SK-N-SH (cell line): ENCODE results near the gene NRDC. TPM values are rescaled to one million over a fixed set of nuclear protein-coding genes. Genes with fewer than 3 reads are reported as not detected.

Experiments used
- CTCF ChIA-PET: fragments of 300-600, 350-600 bp; formaldehyde crosslinking; extraction: SDS; loops from one replicate; lab custom pipeline; 2021; lab: Yijun Ruan, JAX
- POLR2A ChIA-PET: fragments of 350-600 bp; sonication (Branson Sonifier 250); formaldehyde crosslinking; extraction: SDS; loops from one replicate; lab custom pipeline; 2020; ENCODE audit warnings: antibody characterized with exemption, inconsistent platforms; lab: Yijun Ruan, JAX
- DNase-seq: peaks from one replicate; pipeline ENCODE4 v3.0.0; 2012
- H2AFZ ChIP-seq: fragments of 200-600 bp; sonication (generic); 2 replicates; pipeline ENCODE4 v1.8.1; 2016; ENCODE audit warnings: antibody characterized with exemption, mild to moderate bottlenecking, low read depth
- H3F3A ChIP-seq: fragments of 200-600 bp; sonication (generic); replicated peaks from 2 replicates; pipeline ENCODE3; 2016; ENCODE audit warnings: antibody characterized with exemption, mild to moderate bottlenecking; ENCODE audit not compliant: insufficient read depth
- H3K27ac ChIP-seq, 2 experiments: fragments of 200-500 bp in 1 of 2; fragments of 200-600 bp in 1 of 2; sonication (Bioruptor generic) in 1 of 2; sonication (generic), shearing (Covaris generic) in 1 of 2; 2 replicates each; pipeline versions ENCODE4 v1.5.1 to v1.6.1; 2014 to 2016; ENCODE audit warnings: low read depth in 2 of 2, inconsistent platforms in 1 of 2, low read length in 1 of 2, mild to moderate bottlenecking in 1 of 2, mixed read lengths in 1 of 2
- H3K27me3 ChIP-seq: fragments of 200-600 bp; sonication (generic), shearing (Covaris generic); 2 replicates; pipeline ENCODE4 v1.6.1; 2016; ENCODE audit warnings: mixed run types; ENCODE audit not compliant: insufficient read depth
- H3K36me3 ChIP-seq, 2 experiments: fragments of 200-500 bp in 1 of 2; fragments of 200-600 bp in 1 of 2; sonication (Bioruptor generic) in 1 of 2; sonication (generic) in 1 of 2; replicated peaks in 1 of 2; 2 replicates each; pipeline versions ENCODE3 to v1.5.1; 2014 to 2016; ENCODE audit warnings: low read length in 1 of 2, mild to moderate bottlenecking in 1 of 2; ENCODE audit not compliant: insufficient read depth in 2 of 2, control insufficient read depth in 1 of 2
- H3K4me1 ChIP-seq, 2 experiments: fragments of 200-500 bp in 1 of 2; fragments of 200-600 bp in 1 of 2; sonication (Bioruptor generic) in 1 of 2; sonication (generic), shearing (Covaris generic) in 1 of 2; 2 replicates each; pipeline versions ENCODE4 v1.5.1 to v1.6.1; 2014 to 2016; ENCODE audit warnings: low read depth in 1 of 2, low read length in 1 of 2, mixed run types in 1 of 2; ENCODE audit not compliant: insufficient read depth in 2 of 2, control insufficient read depth in 1 of 2
- H3K4me2 ChIP-seq: fragments of 200-600 bp; sonication (generic), shearing (Covaris generic); 2 replicates; pipeline ENCODE4 v1.6.1; 2017; ENCODE audit warnings: mixed run types
- H3K4me3 ChIP-seq, 2 experiments: fragments of 200-500 bp in 1 of 2; fragments of 200-600 bp in 1 of 2; sonication (Bioruptor generic) in 1 of 2; sonication (generic), shearing (Covaris generic) in 1 of 2; 2 replicates each; pipeline versions ENCODE4 v1.5.1 to v1.8.1; 2014 to 2016; ENCODE audit warnings: low read depth in 2 of 2, inconsistent platforms in 1 of 2, low read length in 1 of 2, mild to moderate bottlenecking in 1 of 2, mixed read lengths in 1 of 2, moderate library complexity in 1 of 2
- H3K79me2 ChIP-seq: fragments of 200-600 bp; sonication (generic); 2 replicates; pipeline ENCODE4 v1.8.1; 2017; ENCODE audit warnings: mild to moderate bottlenecking; ENCODE audit not compliant: insufficient read depth
- H3K9ac ChIP-seq: fragments of 200-600 bp; sonication (generic); 2 replicates; pipeline ENCODE4 v1.6.1; 2017; ENCODE audit warnings: mixed run types
- H3K9me2 ChIP-seq: fragments of 200-600 bp; sonication (generic); 2 replicates; pipeline ENCODE4 v1.6.1; 2017; ENCODE audit warnings: mixed run types
- H3K9me3 ChIP-seq: fragments of 200-600 bp; sonication (generic); 2 replicates; pipeline ENCODE4 v1.6.1; 2017; ENCODE audit warnings: mixed run types, mild to moderate bottlenecking, moderate library complexity
- H4K20me1 ChIP-seq: fragments of 200-600 bp; sonication (generic); 2 replicates; pipeline ENCODE4 v1.6.1; 2017; ENCODE audit warnings: mild to moderate bottlenecking, mixed run types; ENCODE audit not compliant: insufficient read depth
- FOSL2 ChIP-seq: IDR thresholded peaks from 2 replicates; pipeline ENCODE4 v1.4.0; 2012; ENCODE audit warnings: low read depth, mild to moderate bottlenecking, moderate library complexity, borderline replicate concordance
- FOXM1 ChIP-seq: IDR thresholded peaks from 2 replicates; pipeline ENCODE4 v1.4.0; 2012; ENCODE audit warnings: low read depth, mild to moderate bottlenecking
- GABPA ChIP-seq: IDR thresholded peaks from 2 replicates; pipeline ENCODE4 v1.4.0; 2012; ENCODE audit warnings: low read depth, mild to moderate bottlenecking
- MEF2A ChIP-seq: IDR thresholded peaks from 2 replicates; pipeline ENCODE4 v1.4.0; 2012; ENCODE audit warnings: low read depth, borderline replicate concordance
- RXRA ChIP-seq: IDR thresholded peaks from 2 replicates; pipeline ENCODE4 v1.4.0; 2012; ENCODE audit warnings: low read depth, mild to moderate bottlenecking, borderline replicate concordance
- TAF1 ChIP-seq: IDR thresholded peaks from 2 replicates; pipeline ENCODE4 v1.6.1; 2012; ENCODE audit warnings: low read depth, mild to moderate bottlenecking, low read length, moderate library complexity, borderline replicate concordance
- TCF12 ChIP-seq: IDR thresholded peaks from 2 replicates; pipeline ENCODE4 v1.4.0; 2012
- YY1 ChIP-seq: IDR thresholded peaks from 2 replicates; pipeline ENCODE4 v1.4.0; 2012; ENCODE audit warnings: low read depth, mild to moderate bottlenecking
- WGBS: methylation state at CpG from one replicate; pipeline ENCODE4 v1.1.6; 2017; ENCODE audit warnings: low lambda C conversion rate; 5-methylcytosine and 5-hydroxymethylcytosine counted together
- polyA plus RNA-seq, 3 experiments: library from polyadenylated mRNA; depleted of rRNA; stranded (reverse); fragments of >200 nt; gene quantifications; 2 replicates each; pipeline ENCODE4 v1.2.3, GENCODE V29; 2012
- TF ChIP-seq, protein P1 (sequence below): fragments of 200-600 bp; sonication (generic); IDR thresholded peaks from 2 replicates; pipeline ENCODE4 v1.6.1; 2017; ENCODE audit warnings: antibody characterized with exemption, mild to moderate bottlenecking, moderate library complexity
- TF ChIP-seq, protein P2 (sequence below): fragments of 150-350 bp; IDR thresholded peaks from 2 replicates; pipeline ENCODE4 v1.6.1; 2016; ENCODE audit warnings: mild to moderate bottlenecking, low read depth, low read length
- TF ChIP-seq, protein P3 (sequence below): IDR thresholded peaks from 2 replicates; pipeline ENCODE4 v1.4.0; 2012; ENCODE audit warnings: low read depth, borderline replicate concordance
- TF ChIP-seq, protein P4 (sequence below): fragments of 150-350 bp; IDR thresholded peaks from 2 replicates; pipeline ENCODE4 v1.6.1; 2017; ENCODE audit warnings: antibody characterized with exemption, low read length, low read depth, borderline replicate concordance
- TF ChIP-seq, protein P5 (sequence below): IDR thresholded peaks from 2 replicates; pipeline ENCODE4 v1.4.0; 2012; ENCODE audit warnings: low read depth, borderline replicate concordance
- TF ChIP-seq, protein P6 (sequence below): IDR thresholded peaks from 2 replicates; pipeline ENCODE4 v1.4.0; 2012; ENCODE audit warnings: low read depth
- TF ChIP-seq, protein P7 (sequence below): IDR thresholded peaks from 2 replicates; pipeline ENCODE4 v1.6.1; 2012; ENCODE audit warnings: mild to moderate bottlenecking, low read depth, low read length, moderate library complexity

The NRDC gene
- polyA plus RNA-seq, 1 of the 3 experiments (the other 2 are of a cell fraction), result 84.8 TPM

DNA sequence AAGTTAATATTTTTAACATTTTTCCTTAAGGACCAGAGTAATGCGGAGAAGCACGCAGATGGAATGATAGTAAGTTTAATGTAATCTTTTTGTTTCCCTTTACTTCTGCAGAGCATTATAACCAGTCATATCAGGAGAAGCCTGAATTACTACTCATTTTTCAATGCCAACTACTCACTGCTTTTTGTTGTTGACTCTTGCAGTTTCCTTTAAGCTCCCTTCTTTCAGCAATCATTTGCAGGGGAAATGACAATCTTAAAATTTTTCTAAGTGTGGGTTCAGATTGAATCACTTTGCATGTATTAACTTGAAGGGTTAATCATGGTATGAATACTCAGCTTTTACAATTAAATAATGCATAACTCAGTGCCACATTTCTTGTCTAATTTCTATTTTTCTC lies 122.2 kb downstream of the NRDC start (continued):
- TF ChIP-seq, protein P1, sequence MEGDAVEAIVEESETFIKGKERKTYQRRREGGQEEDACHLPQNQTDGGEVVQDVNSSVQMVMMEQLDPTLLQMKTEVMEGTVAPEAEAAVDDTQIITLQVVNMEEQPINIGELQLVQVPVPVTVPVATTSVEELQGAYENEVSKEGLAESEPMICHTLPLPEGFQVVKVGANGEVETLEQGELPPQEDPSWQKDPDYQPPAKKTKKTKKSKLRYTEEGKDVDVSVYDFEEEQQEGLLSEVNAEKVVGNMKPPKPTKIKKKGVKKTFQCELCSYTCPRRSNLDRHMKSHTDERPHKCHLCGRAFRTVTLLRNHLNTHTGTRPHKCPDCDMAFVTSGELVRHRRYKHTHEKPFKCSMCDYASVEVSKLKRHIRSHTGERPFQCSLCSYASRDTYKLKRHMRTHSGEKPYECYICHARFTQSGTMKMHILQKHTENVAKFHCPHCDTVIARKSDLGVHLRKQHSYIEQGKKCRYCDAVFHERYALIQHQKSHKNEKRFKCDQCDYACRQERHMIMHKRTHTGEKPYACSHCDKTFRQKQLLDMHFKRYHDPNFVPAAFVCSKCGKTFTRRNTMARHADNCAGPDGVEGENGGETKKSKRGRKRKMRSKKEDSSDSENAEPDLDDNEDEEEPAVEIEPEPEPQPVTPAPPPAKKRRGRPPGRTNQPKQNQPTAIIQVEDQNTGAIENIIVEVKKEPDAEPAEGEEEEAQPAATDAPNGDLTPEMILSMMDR, result no peak
- TF ChIP-seq TAF1 (no peak), MEF2A (no peak)
- TF ChIP-seq, protein P2, sequence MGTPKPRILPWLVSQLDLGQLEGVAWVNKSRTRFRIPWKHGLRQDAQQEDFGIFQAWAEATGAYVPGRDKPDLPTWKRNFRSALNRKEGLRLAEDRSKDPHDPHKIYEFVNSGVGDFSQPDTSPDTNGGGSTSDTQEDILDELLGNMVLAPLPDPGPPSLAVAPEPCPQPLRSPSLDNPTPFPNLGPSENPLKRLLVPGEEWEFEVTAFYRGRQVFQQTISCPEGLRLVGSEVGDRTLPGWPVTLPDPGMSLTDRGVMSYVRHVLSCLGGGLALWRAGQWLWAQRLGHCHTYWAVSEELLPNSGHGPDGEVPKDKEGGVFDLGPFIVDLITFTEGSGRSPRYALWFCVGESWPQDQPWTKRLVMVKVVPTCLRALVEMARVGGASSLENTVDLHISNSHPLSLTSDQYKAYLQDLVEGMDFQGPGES, result no peak
- TF ChIP-seq, protein P3, sequence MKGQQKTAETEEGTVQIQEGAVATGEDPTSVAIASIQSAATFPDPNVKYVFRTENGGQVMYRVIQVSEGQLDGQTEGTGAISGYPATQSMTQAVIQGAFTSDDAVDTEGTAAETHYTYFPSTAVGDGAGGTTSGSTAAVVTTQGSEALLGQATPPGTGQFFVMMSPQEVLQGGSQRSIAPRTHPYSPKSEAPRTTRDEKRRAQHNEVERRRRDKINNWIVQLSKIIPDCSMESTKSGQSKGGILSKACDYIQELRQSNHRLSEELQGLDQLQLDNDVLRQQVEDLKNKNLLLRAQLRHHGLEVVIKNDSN, result no peak
- TF ChIP-seq, all 33 proteins: peak for 0

DNA sequence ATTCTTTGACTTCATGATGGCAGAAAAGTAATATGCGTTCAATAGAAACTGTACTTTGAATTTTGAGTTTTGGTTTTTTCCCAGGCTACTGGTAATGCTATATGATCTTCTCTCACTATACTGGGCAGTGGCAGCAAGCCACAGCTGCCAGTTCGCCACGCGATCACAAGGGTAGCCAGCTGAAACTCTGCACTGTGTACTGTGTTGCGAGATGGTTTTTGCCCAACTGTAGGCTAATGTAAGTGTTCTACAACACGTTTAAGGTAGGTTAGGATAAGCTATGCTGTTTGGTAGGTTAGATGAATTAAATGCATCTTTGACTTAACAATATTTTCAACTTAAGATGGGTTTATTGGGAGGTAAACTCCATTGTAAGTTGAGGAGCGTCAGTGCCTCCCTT lies 123.1 kb downstream of the NRDC start:
- 97% methylated on average over 7 of the region's 7 CpGs for whole genome bisulfite sequencing
- ChIA-PET CTCF (interaction anchor here (0.8 to 1.3 kb wide), 2 partner anchors 15 to 186 kb away, joined by 3 to 5 read pairs; no protein-coding TSS in a partner anchor), POLR2A (no interaction called here)
- no peaks in the 10 kb centered on the region for H3K9me3 ChIP-seq
- no peak overlapping the region for H2AFZ ChIP-seq
- H3K9me2 ChIP-seq, result no peaks in the 10 kb centered on the region
- peaks cover 25 to 72% of the 10 kb centered on the region in 2 experiments for H3K36me3 ChIP-seq
- H3K9ac ChIP-seq, result no peak overlapping the region
- peaks cover 32% of the 10 kb centered on the region for H3K79me2 ChIP-seq
- peaks cover 0 to 4% of the 10 kb centered on the region in 2 experiments; a peak in 2 of 4 replicates for H3K4me1 ChIP-seq
- peaks cover 28% of the 10 kb centered on the region for H3F3A ChIP-seq
- no peak overlapping the region for H3K27ac ChIP-seq
- no peaks in the 10 kb centered on the region for H3K27me3 ChIP-seq
- no peaks in the 10 kb centered on the region for H4K20me1 ChIP-seq
- H3K4me3 ChIP-seq, result no peak overlapping the region
- H3K4me2 ChIP-seq, result no peak overlapping the region
- DNase-seq, result no peak
- TF ChIP-seq, protein P4, sequence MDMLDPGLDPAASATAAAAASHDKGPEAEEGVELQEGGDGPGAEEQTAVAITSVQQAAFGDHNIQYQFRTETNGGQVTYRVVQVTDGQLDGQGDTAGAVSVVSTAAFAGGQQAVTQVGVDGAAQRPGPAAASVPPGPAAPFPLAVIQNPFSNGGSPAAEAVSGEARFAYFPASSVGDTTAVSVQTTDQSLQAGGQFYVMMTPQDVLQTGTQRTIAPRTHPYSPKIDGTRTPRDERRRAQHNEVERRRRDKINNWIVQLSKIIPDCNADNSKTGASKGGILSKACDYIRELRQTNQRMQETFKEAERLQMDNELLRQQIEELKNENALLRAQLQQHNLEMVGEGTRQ, result no peak
- TF ChIP-seq FOXM1, result no peak
- TF ChIP-seq, protein P5, sequence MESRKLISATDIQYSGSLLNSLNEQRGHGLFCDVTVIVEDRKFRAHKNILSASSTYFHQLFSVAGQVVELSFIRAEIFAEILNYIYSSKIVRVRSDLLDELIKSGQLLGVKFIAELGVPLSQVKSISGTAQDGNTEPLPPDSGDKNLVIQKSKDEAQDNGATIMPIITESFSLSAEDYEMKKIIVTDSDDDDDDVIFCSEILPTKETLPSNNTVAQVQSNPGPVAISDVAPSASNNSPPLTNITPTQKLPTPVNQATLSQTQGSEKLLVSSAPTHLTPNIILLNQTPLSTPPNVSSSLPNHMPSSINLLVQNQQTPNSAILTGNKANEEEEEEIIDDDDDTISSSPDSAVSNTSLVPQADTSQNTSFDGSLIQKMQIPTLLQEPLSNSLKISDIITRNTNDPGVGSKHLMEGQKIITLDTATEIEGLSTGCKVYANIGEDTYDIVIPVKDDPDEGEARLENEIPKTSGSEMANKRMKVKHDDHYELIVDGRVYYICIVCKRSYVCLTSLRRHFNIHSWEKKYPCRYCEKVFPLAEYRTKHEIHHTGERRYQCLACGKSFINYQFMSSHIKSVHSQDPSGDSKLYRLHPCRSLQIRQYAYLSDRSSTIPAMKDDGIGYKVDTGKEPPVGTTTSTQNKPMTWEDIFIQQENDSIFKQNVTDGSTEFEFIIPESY, result no peak
- TF ChIP-seq, protein P6, sequence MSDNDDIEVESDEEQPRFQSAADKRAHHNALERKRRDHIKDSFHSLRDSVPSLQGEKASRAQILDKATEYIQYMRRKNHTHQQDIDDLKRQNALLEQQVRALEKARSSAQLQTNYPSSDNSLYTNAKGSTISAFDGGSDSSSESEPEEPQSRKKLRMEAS, result no peak
- TF ChIP-seq, protein P1, result no peak
- TF ChIP-seq FOSL2, result no peak
- TF ChIP-seq, protein P7, sequence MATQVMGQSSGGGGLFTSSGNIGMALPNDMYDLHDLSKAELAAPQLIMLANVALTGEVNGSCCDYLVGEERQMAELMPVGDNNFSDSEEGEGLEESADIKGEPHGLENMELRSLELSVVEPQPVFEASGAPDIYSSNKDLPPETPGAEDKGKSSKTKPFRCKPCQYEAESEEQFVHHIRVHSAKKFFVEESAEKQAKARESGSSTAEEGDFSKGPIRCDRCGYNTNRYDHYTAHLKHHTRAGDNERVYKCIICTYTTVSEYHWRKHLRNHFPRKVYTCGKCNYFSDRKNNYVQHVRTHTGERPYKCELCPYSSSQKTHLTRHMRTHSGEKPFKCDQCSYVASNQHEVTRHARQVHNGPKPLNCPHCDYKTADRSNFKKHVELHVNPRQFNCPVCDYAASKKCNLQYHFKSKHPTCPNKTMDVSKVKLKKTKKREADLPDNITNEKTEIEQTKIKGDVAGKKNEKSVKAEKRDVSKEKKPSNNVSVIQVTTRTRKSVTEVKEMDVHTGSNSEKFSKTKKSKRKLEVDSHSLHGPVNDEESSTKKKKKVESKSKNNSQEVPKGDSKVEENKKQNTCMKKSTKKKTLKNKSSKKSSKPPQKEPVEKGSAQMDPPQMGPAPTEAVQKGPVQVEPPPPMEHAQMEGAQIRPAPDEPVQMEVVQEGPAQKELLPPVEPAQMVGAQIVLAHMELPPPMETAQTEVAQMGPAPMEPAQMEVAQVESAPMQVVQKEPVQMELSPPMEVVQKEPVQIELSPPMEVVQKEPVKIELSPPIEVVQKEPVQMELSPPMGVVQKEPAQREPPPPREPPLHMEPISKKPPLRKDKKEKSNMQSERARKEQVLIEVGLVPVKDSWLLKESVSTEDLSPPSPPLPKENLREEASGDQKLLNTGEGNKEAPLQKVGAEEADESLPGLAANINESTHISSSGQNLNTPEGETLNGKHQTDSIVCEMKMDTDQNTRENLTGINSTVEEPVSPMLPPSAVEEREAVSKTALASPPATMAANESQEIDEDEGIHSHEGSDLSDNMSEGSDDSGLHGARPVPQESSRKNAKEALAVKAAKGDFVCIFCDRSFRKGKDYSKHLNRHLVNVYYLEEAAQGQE, result no peak
- no peak for TF ChIP-seq YY1
- TF ChIP-seq, protein P2, result no peak
- no peak for TF ChIP-seq TCF12
- no peak for TF ChIP-seq GABPA
- no peak for TF ChIP-seq RXRA
